B cell (primary cell): ENCODE results near the gene ZC3H11A. TPM values are rescaled to one million over a fixed set of nuclear protein-coding genes. Genes with fewer than 3 reads are reported as not detected.
A peak's percentile ranks its signal among the peaks of the same experiment; 100 is the strongest.

Experiments
- ATAC-seq: fragments of 200-7000 bp; cut with Tn5 transposase; one replicate; pipeline ENCODE4 v1.10.0; 2021; ENCODE audit warnings: low read depth, mild to moderate bottlenecking, moderate number of reproducible peaks, moderate library complexity
- CTCF ChIA-PET: fragments of 350-600 bp; sonication (Branson Sonifier 250); formaldehyde crosslinking; loops from one replicate; lab custom pipeline; 2021; ENCODE audit warnings: antibody characterized with exemption, inconsistent platforms; lab: Charles Lee
- POLR2A ChIA-PET: fragments of 350-600 bp; sonication (Branson Sonifier 250); formaldehyde crosslinking; loops from one replicate; lab custom pipeline; 2021; ENCODE audit warnings: antibody characterized with exemption; lab: Charles Lee
- DNase-seq: peaks from one replicate; pipeline ENCODE4 v3.0.0; 2013
- H2AFZ ChIP-seq: 2 replicates; pipeline ENCODE4 v1.6.1; 2012; ENCODE audit warnings: mild to moderate bottlenecking, low read depth, low read length; ENCODE audit not compliant: insufficient read depth, poor library complexity, severe bottlenecking
- H3K27ac ChIP-seq, 2 donors: 1 replicate in 1 of 2; 2 replicates in 1 of 2; pipeline ENCODE4 v1.5.1; 2012 to 2013; ENCODE audit warnings: low read length in 2 of 2, mild to moderate bottlenecking in 2 of 2, moderate library complexity in 1 of 2
- H3K27me3 ChIP-seq, 4 experiments: fragments of 200-600 bp in 1 of 4; sonication (generic) in 1 of 4; replicated peaks in 1 of 4; 1 replicate in 2 of 4; 2 replicates in 2 of 4; pipeline versions ENCODE4 v1.6.1 to v1.7.0; 2013 to 2016; ENCODE audit warnings: low read length in 3 of 4, mild to moderate bottlenecking in 2 of 4, mixed read lengths in 1 of 4, moderate library complexity in 1 of 4; ENCODE audit not compliant: insufficient read depth in 4 of 4, control insufficient read depth in 3 of 4; ENCODE audit errors: control extremely low read depth in 1 of 4
- H3K36me3 ChIP-seq, 2 experiments: replicated peaks in 1 of 2; 1 replicate in 1 of 2; 2 replicates in 1 of 2; pipeline versions ENCODE4 v1.6.1 to v1.7.1; 2013; ENCODE audit warnings: low read length in 1 of 2; ENCODE audit not compliant: insufficient read depth in 2 of 2, control insufficient read depth in 1 of 2; ENCODE audit errors: control extremely low read depth in 1 of 2, extremely low read depth in 1 of 2
- H3K4me1 ChIP-seq, 2 donors: fragments of 200-600 bp in 1 of 2; sonication (generic) in 1 of 2; 1 replicate in 1 of 2; 2 replicates in 1 of 2; pipeline versions ENCODE4 v1.5.1 to v1.6.1; 2013 to 2017; ENCODE audit warnings: low read length in 2 of 2; ENCODE audit not compliant: control insufficient read depth in 2 of 2, insufficient read depth in 2 of 2
- H3K4me2 ChIP-seq: replicated peaks from 2 replicates; pipeline ENCODE3; 2012; ENCODE audit warnings: mild to moderate bottlenecking, low read depth, low read length; ENCODE audit not compliant: poor library complexity, severe bottlenecking
- H3K4me3 ChIP-seq, 5 experiments: fragments of 200-600 bp in 1 of 5; sonication (generic) in 1 of 5; 1 replicate in 3 of 5; 2 replicates in 2 of 5; pipeline versions ENCODE4 v1.5.1 to v1.7.0; 2011 to 2016; ENCODE audit warnings: low read length in 4 of 5, mild to moderate bottlenecking in 4 of 5, low read depth in 2 of 5, control low read depth in 1 of 5, moderate library complexity in 1 of 5; ENCODE audit not compliant: insufficient read depth in 1 of 5; ENCODE audit errors: control extremely low read depth in 1 of 5, extremely low read depth in 1 of 5
- H3K79me2 ChIP-seq: fragments of 200-600 bp; sonication (generic); one replicate; pipeline ENCODE4 v1.6.0; 2016; ENCODE audit warnings: low read length; ENCODE audit not compliant: control insufficient read depth, insufficient read depth
- H3K9ac ChIP-seq: fragments of 200-600 bp; sonication (generic); 2 replicates; pipeline ENCODE4 v1.6.1; 2017; ENCODE audit warnings: mild to moderate bottlenecking, low read length, moderate library complexity
- H3K9me3 ChIP-seq, 3 donors: one replicate each; pipeline versions ENCODE4 v1.6.1 to v1.7.1; 2013; ENCODE audit warnings: low read length in 2 of 3; ENCODE audit not compliant: control insufficient read depth in 2 of 3, insufficient read depth in 1 of 3; ENCODE audit errors: control extremely low read depth in 1 of 3
- H4K20me1 ChIP-seq: 2 replicates; pipeline ENCODE4 v1.6.0; 2012; ENCODE audit warnings: mild to moderate bottlenecking, low read length; ENCODE audit not compliant: insufficient read depth, control insufficient read depth, poor library complexity, severe bottlenecking
- H3K27ac Mint-ChIP-seq: one replicate; pipeline ENCODE4 v1.8.0; 2021; ENCODE audit warnings: mixed read lengths
- H3K27me3 Mint-ChIP-seq: one replicate; pipeline ENCODE4 v1.8.0; 2021; ENCODE audit warnings: mixed read lengths
- H3K4me1 Mint-ChIP-seq: one replicate; pipeline ENCODE4 v1.8.0; 2021; ENCODE audit warnings: mixed read lengths
- H3K4me3 Mint-ChIP-seq: one replicate; pipeline ENCODE4 v1.8.0; 2021; ENCODE audit warnings: mixed read lengths
- H3K9me3 Mint-ChIP-seq: one replicate; pipeline ENCODE4 v1.8.0; 2022; ENCODE audit warnings: mixed read lengths; ENCODE audit not compliant: insufficient read depth
- EZH2 ChIP-seq: IDR thresholded peaks from 2 replicates; pipeline ENCODE4 v1.6.1; 2012; ENCODE audit warnings: borderline replicate concordance, low read depth, mild to moderate bottlenecking, moderate library complexity, low read length; ENCODE audit not compliant: insufficient read depth, poor library complexity, severe bottlenecking
- WGBS: methylation state at CpG from one replicate; pipeline ENCODE4 v1.1.5; 2013; ENCODE audit warnings: missing lambda C conversion rate; ENCODE audit not compliant: insufficient coverage; 5-methylcytosine and 5-hydroxymethylcytosine counted together
- intact Hi-C: fragments of 100-400 bp; cut with micrococcal nuclease; formaldehyde crosslinking; loops from one replicate; pipeline ENCODE4 v1.10.0; 2022
- polyA plus RNA-seq: library from polyadenylated mRNA; depleted of rRNA; stranded (reverse); fragments of >200 nt; gene quantifications from 2 replicates; pipeline ENCODE4 v1.2.3, GENCODE V29; 2012
- total RNA-seq, 2 donors: library from RNA; stranded (reverse); fragments of 120-200 nt in 1 of 2; gene quantifications; 1 replicate in 1 of 2; 2 replicates in 1 of 2; pipeline versions ENCODE4 v1.2.3 to v1.2.4, GENCODE V29; 2013 to 2022
- TF ChIP-seq, protein P1 (sequence below): fragments of 200-600 bp; IDR thresholded peaks from one replicate; pipeline ENCODE4 v1.8.0; 2022; ENCODE audit warnings: antibody characterized with exemption, mild to moderate bottlenecking

Gene ZC3H11A
- total and polyA plus RNA-seq, 2 donors (not counting 1 experiment from before 2014, with no cell fraction given), result 72.1 to 130 TPM

GRCh38 chr1:203796236-203796605, 798 bp downstream of the ZC3H11A start:
- H3K4me2 ChIP-seq, result peak overlapping the region; percentile 84
- H3K9me3 ChIP-seq, result no peaks in the 10 kb centered on the region
- CTCF ChIA-PET, result interaction anchor here (0.9 kb wide), 1 partner anchor 94 kb away, joined by 3 read pairs; no protein-coding TSS in a partner anchor
- TF ChIP-seq, protein P1, sequence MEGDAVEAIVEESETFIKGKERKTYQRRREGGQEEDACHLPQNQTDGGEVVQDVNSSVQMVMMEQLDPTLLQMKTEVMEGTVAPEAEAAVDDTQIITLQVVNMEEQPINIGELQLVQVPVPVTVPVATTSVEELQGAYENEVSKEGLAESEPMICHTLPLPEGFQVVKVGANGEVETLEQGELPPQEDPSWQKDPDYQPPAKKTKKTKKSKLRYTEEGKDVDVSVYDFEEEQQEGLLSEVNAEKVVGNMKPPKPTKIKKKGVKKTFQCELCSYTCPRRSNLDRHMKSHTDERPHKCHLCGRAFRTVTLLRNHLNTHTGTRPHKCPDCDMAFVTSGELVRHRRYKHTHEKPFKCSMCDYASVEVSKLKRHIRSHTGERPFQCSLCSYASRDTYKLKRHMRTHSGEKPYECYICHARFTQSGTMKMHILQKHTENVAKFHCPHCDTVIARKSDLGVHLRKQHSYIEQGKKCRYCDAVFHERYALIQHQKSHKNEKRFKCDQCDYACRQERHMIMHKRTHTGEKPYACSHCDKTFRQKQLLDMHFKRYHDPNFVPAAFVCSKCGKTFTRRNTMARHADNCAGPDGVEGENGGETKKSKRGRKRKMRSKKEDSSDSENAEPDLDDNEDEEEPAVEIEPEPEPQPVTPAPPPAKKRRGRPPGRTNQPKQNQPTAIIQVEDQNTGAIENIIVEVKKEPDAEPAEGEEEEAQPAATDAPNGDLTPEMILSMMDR, result no peak
- no peak for TF ChIP-seq EZH2
- POLR2A ChIA-PET, result no interaction called here
- H4K20me1 ChIP-seq, result peaks cover 41% of the 10 kb centered on the region
- intact Hi-C loops, result loop anchor here (10.0 kb wide), 2 partner anchors 771 to 841 kb away; partner anchors contain the start of genes ADIPOR1 and PPFIA4
- Mint-ChIP-seq H3K27me3 (no peaks in the 10 kb centered on the region), H3K4me3 (peak overlapping the region; percentile 88), H3K4me1 (peaks cover 51% of the 10 kb centered on the region), H3K27ac (peak overlapping the region; percentile 89), H3K9me3 (no peaks in the 10 kb centered on the region)
- DNase-seq (peak; percentile 62), ATAC-seq (no peak)
- H3K27me3 ChIP-seq, result no peaks in the 10 kb centered on the region
- peaks cover 2 to 31% of the 10 kb centered on the region in 2 experiments for H3K36me3 ChIP-seq
- WGBS, result 0% methylated on average over 8 of the region's 12 CpGs
- peak overlapping the region; percentile 72 for H2AFZ ChIP-seq
- peak overlapping the region; percentile 85 to 94 for H3K27ac ChIP-seq
- peak overlapping the region; percentile 85 for H3K9ac ChIP-seq
- H3K79me2 ChIP-seq, result peaks cover 57% of the 10 kb centered on the region
- H3K4me1 ChIP-seq, result peaks cover 37% of the 10 kb centered on the region in 2 donors
- H3K4me3 ChIP-seq, result peak overlapping the region; percentile 62 to 86 (median 78)

GRCh38 chr1:203797216-203797615, 1.8 kb downstream of the ZC3H11A start:
- H3K4me3 ChIP-seq, result no peak overlapping the region
- peak overlapping the region in 1 of 2 donors; percentile 94 for H3K27ac ChIP-seq
- peak overlapping the region; percentile 88 for H3K4me3 Mint-ChIP-seq
- TF ChIP-seq, protein P1, result no peak
- TF ChIP-seq EZH2, result no peak
- ATAC-seq, result no peak
- H3K4me2 ChIP-seq, result peak overlapping the region; percentile 84
- H3K9ac ChIP-seq, result no peak overlapping the region
- peaks cover 67% of the 10 kb centered on the region for H3K79me2 ChIP-seq
- ChIA-PET POLR2A (interaction anchor here (0.8 kb wide), 1 partner anchor 54 kb away, joined by 3 read pairs; no protein-coding TSS in a partner anchor), CTCF (interaction anchor here (0.7 to 1.0 kb wide), 2 partner anchors 32 to 171 kb away, joined by 3 read pairs; no protein-coding TSS in a partner anchor)
- H2AFZ ChIP-seq, result no peak overlapping the region
- H3K9me3 Mint-ChIP-seq, result no peaks in the 10 kb centered on the region
- H3K27me3 Mint-ChIP-seq, result no peaks in the 10 kb centered on the region
- 100% methylated on average over 1 of the region's 2 CpGs for WGBS
- H3K27ac Mint-ChIP-seq, result peak overlapping the region; percentile 20
- H3K4me1 ChIP-seq, result peaks cover 37% of the 10 kb centered on the region in 2 donors
- H3K4me1 Mint-ChIP-seq, result peaks cover 56% of the 10 kb centered on the region
- H3K27me3 ChIP-seq, result no peaks in the 10 kb centered on the region
- no peaks in the 10 kb centered on the region for H3K9me3 ChIP-seq
- DNase-seq, result no peak
- peaks cover 41% of the 10 kb centered on the region for H4K20me1 ChIP-seq
- peaks cover 2 to 40% of the 10 kb centered on the region in 2 experiments for H3K36me3 ChIP-seq
- intact Hi-C loops, result loop anchor here (10.0 kb wide), 2 partner anchors 772 to 842 kb away; partner anchors contain the start of genes ADIPOR1 and PPFIA4
